Tibial nerve (tissue), 4 donors: ENCODE results near the gene HAGHL. TPM values are rescaled to one million over a fixed set of nuclear protein-coding genes. Genes with fewer than 3 reads are reported as not detected.
A peak's percentile ranks its signal among the peaks of the same experiment; 100 is the strongest.

ENCODE experiments used
- DNase-seq, 2 donors: peaks; one replicate each; pipeline ENCODE4 v3.0.0-alpha.2; 2019; ENCODE audit warnings: low spot score in 2 of 2
- H3K27ac ChIP-seq, 4 donors: fragments of 200-600 bp; sonication (generic) in 3 of 4; one replicate each; pipeline ENCODE4 v1.5.1; 2017 to 2019; ENCODE audit warnings: mild to moderate bottlenecking in 1 of 4
- H3K27me3 ChIP-seq, 2 donors: fragments of 200-600 bp; sonication (generic) in 1 of 2; one replicate each; pipeline versions ENCODE4 v1.5.1 to v1.6.0; 2017 to 2019
- H3K36me3 ChIP-seq, 3 donors: fragments of 200-600 bp; sonication (generic); one replicate each; pipeline ENCODE4 v1.5.1; 2018 to 2019
- H3K4me1 ChIP-seq, 4 donors: fragments of 200-600 bp; sonication (generic) in 3 of 4; one replicate each; pipeline ENCODE4 v1.5.1; 2017 to 2019
- H3K4me3 ChIP-seq, 4 donors: fragments of 200-600 bp; sonication (generic) in 3 of 4; one replicate each; pipeline ENCODE4 v1.5.1; 2017 to 2019; ENCODE audit warnings: mild to moderate bottlenecking in 1 of 4, moderate library complexity in 1 of 4
- H3K9me3 ChIP-seq, 4 donors: fragments of 200-600 bp; sonication (generic) in 3 of 4; one replicate each; pipeline ENCODE4 v1.5.1; 2017 to 2019
- EP300 ChIP-seq, 2 donors: sonication (generic); formaldehyde crosslinking; IDR thresholded peaks; one replicate each; pipeline ENCODE4 v1.6.1; 2017; ENCODE audit warnings: antibody characterized with exemption in 2 of 2, mild to moderate bottlenecking in 1 of 2
- POLR2A ChIP-seq, 2 donors: fragments of 450-650 bp; IDR thresholded peaks; one replicate each; pipeline ENCODE4 v1.6.1; 2017; ENCODE audit warnings: antibody characterized with exemption in 2 of 2, mild to moderate bottlenecking in 2 of 2, moderate library complexity in 2 of 2
- WGBS, 2 donors: methylation state at CpG; one replicate each; pipeline ENCODE4 v1.1.5; 2018; 5-methylcytosine and 5-hydroxymethylcytosine counted together
- total RNA-seq, 4 donors: library from RNA; depleted of rRNA; stranded (reverse); fragments of >200 nt; gene quantifications; one replicate each; pipeline ENCODE4 v1.1.0, GENCODE V29; 2016
- TF ChIP-seq, protein P1 (sequence below), 5 experiments: fragments of 200-600 bp in 3 of 5; fragments of 450-650 bp in 2 of 5; sonication (generic) in 3 of 5; IDR thresholded peaks; one replicate each; pipeline ENCODE4 v1.5.1; 2016 to 2019; ENCODE audit warnings: antibody characterized with exemption in 5 of 5, mild to moderate bottlenecking in 3 of 5, moderate library complexity in 2 of 5

Gene HAGHL
- total RNA-seq, 4 donors from 2014 or later: 3.5 to 18.0 (median 6.3) TPM

DNA sequence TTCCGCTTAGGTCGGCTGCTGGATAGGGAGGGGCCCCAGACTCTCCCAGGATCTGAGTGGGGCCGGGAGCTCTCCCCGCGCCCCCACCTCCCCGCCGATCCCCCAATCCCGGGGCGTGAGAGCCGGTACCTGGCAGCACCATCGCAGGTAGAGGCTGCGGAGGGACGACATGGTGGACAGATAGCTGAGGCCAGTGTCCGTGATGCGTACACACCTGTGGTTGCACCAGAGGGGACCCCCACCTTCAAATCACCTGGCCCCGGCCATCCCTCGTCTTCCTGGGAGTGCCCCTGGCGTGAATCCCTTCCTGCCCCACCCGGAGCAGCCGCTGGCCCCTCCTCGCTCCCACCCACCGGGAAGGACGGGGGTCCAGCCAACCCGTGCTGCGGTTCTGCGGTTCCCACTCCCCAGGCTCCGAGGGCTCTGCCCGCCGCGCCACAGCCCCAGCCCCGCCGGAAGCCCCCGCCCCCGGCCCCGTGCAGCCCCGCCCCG is 32.0 kb upstream of the HAGHL start:
- H3K27me3 ChIP-seq: peaks cover 0 to 70% of the 10 kb centered on the region in 2 donors
- H3K4me3 ChIP-seq: peak overlapping the region in 1 of 4 donors; percentile 27
- 0 to 3% methylated on average over 1 to 12 of the region's 37 CpGs for WGBS, 2 donors

DNA sequence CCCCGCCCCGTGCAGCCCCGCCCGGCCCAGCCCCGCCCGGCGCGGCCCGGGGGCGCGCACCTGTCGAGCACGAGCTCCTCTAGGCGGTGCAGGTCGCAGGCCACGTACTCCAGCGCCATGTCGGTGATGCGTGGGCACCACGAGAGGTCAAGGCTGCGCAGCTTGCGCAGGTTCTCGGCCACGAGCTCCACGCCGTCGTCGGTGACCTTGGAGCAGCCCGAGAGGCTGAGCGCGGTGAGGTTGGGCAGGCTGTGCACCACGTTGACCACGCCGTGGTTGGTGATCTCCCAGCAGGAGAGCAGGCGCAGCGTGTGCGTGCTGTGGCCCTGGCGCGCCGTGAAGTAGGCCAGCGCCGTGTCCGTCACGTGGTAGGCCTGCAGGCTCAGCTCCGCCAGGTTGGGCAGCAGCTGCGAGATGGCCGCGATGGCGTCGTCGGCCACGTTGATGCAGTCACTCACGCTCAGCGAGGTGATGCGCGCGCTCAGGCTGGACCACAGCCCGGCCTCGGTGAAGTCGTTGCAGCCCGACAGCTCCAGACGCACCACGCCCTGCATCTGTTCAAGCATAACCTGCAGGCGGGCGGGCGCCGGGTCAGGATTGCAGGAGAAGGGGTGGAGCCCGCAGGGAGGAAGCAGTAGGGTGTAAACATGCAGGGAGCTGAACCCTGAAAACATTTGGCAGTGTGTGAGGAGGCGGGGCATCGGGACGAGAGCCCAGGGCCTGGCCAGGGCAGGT is 31.4 kb upstream of the HAGHL start:
- peaks cover 0 to 76% of the 10 kb centered on the region in 2 donors for H3K27me3 ChIP-seq
- no peak overlapping the region for H3K27ac ChIP-seq
- H3K36me3 ChIP-seq: peaks cover 0 to 8% (median 0%) of the 10 kb centered on the region in 3 donors
- 6 to 14% methylated on average over 21 to 34 of the region's 71 CpGs for WGBS, 2 donors
- peaks cover 0 to 30% (median 14%) of the 10 kb centered on the region in 4 donors for H3K4me1 ChIP-seq
- peak overlapping the region in 2 of 4 donors; percentile 10 to 33 for H3K4me3 ChIP-seq
- TF ChIP-seq POLR2A (IDR thresholded peaks at IDR 0.05) (no peak), EP300 (IDR thresholded peaks at IDR 0.05) (no peak)
- TF ChIP-seq, protein P1, sequence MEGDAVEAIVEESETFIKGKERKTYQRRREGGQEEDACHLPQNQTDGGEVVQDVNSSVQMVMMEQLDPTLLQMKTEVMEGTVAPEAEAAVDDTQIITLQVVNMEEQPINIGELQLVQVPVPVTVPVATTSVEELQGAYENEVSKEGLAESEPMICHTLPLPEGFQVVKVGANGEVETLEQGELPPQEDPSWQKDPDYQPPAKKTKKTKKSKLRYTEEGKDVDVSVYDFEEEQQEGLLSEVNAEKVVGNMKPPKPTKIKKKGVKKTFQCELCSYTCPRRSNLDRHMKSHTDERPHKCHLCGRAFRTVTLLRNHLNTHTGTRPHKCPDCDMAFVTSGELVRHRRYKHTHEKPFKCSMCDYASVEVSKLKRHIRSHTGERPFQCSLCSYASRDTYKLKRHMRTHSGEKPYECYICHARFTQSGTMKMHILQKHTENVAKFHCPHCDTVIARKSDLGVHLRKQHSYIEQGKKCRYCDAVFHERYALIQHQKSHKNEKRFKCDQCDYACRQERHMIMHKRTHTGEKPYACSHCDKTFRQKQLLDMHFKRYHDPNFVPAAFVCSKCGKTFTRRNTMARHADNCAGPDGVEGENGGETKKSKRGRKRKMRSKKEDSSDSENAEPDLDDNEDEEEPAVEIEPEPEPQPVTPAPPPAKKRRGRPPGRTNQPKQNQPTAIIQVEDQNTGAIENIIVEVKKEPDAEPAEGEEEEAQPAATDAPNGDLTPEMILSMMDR (IDR thresholded peaks at IDR 0.05): no peak
- H3K9me3 ChIP-seq: no peaks in the 10 kb centered on the region
- no peak for DNase-seq

More for the DNA sequence above, 32.0 kb upstream of the HAGHL start:
- Histone ChIP-seq H3K36me3 (peaks cover 0 to 8% (median 0%) of the 10 kb centered on the region in 3 donors), H3K27ac (no peak overlapping the region), H3K4me1 (peaks cover 0 to 31% (median 15%) of the 10 kb centered on the region in 4 donors), H3K9me3 (no peaks in the 10 kb centered on the region)
- no peak for DNase-seq
- TF ChIP-seq POLR2A (IDR thresholded peaks at IDR 0.05): no peak
- TF ChIP-seq, protein P1 (IDR thresholded peaks at IDR 0.05): no peak
- TF ChIP-seq EP300 (IDR thresholded peaks at IDR 0.05): no peak

DNA sequence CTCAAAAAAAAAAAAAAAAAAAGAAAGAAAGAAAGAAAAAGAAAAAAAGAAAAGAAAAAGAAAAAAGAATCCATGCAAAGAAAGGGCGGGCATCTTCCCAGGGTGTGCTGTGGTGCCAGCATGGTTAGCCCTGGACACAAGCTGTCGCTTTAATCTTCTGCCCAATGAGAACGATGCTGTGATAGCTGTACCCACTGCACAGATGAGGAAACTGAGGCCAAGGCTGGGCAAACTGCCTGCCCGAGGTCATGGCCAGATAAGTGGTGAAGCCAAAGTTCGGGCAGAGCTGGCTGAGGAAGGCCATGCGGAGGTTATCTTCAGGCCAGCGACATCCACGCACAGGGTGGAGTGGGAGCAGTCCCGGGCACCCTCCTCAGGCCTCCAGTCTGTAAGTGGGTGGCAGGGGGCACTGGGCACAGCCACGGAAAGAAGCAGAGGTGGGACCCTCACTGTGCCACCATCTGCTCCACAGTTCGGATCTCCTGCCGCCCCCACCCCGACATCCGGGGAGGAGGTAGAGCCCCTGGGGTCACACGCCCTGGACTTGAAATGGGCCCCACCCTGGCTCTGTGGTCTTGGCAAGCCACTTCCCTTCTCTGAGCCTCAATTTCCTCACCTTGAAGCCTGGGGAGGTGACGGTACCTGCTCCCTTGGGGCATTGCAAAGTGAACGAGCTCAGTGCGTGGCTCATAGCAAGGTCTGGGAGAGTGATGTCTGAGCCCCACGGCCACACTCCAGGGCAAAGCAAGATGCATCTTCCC is 27.8 kb upstream of the HAGHL start:
- H3K36me3 ChIP-seq: peaks cover 0 to 8% (median 0%) of the 10 kb centered on the region in 3 donors
- H3K4me1 ChIP-seq: peaks cover 0 to 31% (median 11%) of the 10 kb centered on the region in 4 donors
- H3K9me3 ChIP-seq: no peaks in the 10 kb centered on the region
- 65 to 74% methylated on average over 16 to 19 of the region's 19 CpGs for WGBS, 2 donors
- H3K27ac ChIP-seq: no peak overlapping the region
- peaks cover 0 to 90% of the 10 kb centered on the region in 2 donors for H3K27me3 ChIP-seq
- DNase-seq: no peak
- TF ChIP-seq POLR2A (IDR thresholded peaks at IDR 0.05): no peak
- TF ChIP-seq EP300 (IDR thresholded peaks at IDR 0.05): no peak
- TF ChIP-seq, protein P1 (IDR thresholded peaks at IDR 0.05): no peak
- no peak overlapping the region for H3K4me3 ChIP-seq

DNA sequence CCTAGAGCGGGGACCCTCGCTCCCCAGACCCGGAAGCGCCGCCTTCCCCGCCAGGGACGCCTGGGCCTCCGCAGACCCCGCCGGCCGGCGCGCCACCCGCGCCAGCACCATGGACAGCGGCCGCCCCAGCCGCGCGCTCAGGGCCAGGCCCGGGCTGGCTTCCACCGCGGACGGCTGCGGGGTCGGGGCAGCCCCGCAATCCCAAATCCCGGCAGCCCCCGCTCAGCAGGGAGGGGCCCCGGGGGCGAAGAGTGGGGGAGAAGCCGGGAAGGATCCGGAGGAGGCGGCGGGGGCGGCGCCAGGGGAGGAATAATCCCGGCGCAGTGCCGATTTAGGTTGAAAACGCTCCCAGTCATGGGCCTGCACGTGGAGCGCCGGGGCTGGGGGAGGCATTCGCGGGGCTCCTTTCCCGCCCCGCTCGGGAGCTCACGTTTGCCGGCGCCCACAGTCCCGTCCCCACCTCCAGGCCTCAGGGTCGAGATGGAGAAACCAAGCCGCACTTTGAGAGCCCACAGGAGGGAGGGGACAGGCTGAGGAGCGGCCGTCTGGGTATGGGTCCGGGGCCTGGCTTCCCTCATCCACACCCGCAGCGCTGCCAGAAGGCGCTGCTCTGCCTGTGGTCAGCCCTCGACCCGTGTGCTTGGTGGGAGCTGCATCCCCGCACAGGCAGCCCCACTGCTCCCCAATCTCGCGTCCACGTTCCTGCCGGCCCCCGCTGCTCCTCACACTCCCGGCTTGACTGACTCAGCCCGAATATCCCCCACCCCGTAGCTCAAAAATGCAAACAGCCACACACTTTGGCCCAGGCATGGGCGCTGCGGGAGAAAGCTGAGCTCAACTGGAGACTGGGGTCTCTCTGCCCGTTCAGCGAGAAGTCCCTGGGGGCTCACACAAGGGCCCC is 26.0 kb upstream of the HAGHL start:
- TF ChIP-seq EP300 (IDR thresholded peaks at IDR 0.05) (no peak), POLR2A (IDR thresholded peaks at IDR 0.05) (no peak)
- TF ChIP-seq, protein P1 (IDR thresholded peaks at IDR 0.05): no peak
- no peak overlapping the region for H3K27ac ChIP-seq
- peaks cover 0 to 26% (median under 1%) of the 10 kb centered on the region in 4 donors for H3K4me1 ChIP-seq
- H3K27me3 ChIP-seq: peaks cover 0 to 85% of the 10 kb centered on the region in 2 donors
- DNase-seq: no peak
- 5 to 28% methylated on average over 15 to 52 of the region's 76 CpGs for WGBS, 2 donors
- no peak overlapping the region for H3K4me3 ChIP-seq
- peaks cover 0 to 8% (median 0%) of the 10 kb centered on the region in 3 donors for H3K36me3 ChIP-seq
- H3K9me3 ChIP-seq: no peaks in the 10 kb centered on the region
